Esophagus squamous epithelium (tissue), 4 donors: Measurements from ENCODE around the gene STOML1.

ENCODE experiments used
- POLR2A ChIP-seq, 4 donors: fragments of 450-650 bp; IDR thresholded peaks; one replicate each; pipeline ENCODE4 v1.6.1; 2017; ENCODE audit warnings: antibody characterized with exemption in 4 of 4, mild to moderate bottlenecking in 4 of 4, moderate library complexity in 3 of 4
- TF ChIP-seq, protein P1 (sequence below), 6 experiments: fragments of 450-650 bp in 4 of 6; fragments of 200-600 bp in 2 of 6; sonication (generic) in 2 of 6; IDR thresholded peaks; one replicate each; pipeline ENCODE4 v1.5.1; 2016 to 2019; ENCODE audit warnings: antibody characterized with exemption in 6 of 6, mild to moderate bottlenecking in 4 of 6, moderate library complexity in 4 of 6

DNA sequence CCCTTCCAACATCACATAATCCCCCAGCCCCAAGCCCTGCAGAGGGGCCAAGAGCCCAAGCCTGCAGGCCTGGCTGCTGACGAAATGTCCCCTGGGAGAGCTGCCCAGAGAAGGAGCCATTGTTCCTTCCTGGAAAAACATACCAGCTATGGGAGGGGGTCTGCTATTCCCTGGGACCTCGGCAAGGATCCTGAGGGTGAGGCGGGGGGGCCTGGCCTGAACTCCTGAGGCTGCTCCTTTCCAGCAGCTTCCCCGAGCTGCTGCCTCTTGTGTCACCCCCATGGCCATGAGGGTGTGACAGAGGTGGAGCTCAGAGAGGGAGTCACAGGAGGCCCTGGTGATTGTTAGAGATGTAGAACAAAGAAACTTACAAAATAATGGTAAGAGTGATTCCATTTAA, 53.0 kb downstream of the STOML1 start:
- TF ChIP-seq, protein P1, sequence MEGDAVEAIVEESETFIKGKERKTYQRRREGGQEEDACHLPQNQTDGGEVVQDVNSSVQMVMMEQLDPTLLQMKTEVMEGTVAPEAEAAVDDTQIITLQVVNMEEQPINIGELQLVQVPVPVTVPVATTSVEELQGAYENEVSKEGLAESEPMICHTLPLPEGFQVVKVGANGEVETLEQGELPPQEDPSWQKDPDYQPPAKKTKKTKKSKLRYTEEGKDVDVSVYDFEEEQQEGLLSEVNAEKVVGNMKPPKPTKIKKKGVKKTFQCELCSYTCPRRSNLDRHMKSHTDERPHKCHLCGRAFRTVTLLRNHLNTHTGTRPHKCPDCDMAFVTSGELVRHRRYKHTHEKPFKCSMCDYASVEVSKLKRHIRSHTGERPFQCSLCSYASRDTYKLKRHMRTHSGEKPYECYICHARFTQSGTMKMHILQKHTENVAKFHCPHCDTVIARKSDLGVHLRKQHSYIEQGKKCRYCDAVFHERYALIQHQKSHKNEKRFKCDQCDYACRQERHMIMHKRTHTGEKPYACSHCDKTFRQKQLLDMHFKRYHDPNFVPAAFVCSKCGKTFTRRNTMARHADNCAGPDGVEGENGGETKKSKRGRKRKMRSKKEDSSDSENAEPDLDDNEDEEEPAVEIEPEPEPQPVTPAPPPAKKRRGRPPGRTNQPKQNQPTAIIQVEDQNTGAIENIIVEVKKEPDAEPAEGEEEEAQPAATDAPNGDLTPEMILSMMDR (IDR thresholded peaks at IDR 0.05), result no peak
- no peak for TF ChIP-seq POLR2A (IDR thresholded peaks at IDR 0.05)
